NCI-H82 (cell line): ENCODE data around the gene ZNF23.
A peak's percentile ranks its signal among the peaks of the same experiment; 100 is the strongest.
"Not testable (repeated sequence)": the region's sequence is repeated elsewhere in the genome, so short reads cannot be mapped to it uniquely, and the experiment has no call there.

ENCODE experiments used
- DNase-seq: peaks from one replicate; lab custom pipeline; 2025; lab: John Stamatoyannopoulos, UW

The ZNF23 gene

GRCh38 chr16:71461686-71462648 is at the start of gene ZNF23:
Gene ZNF23 (minus strand): TSS chr16:71462247. CDS start chr16:71456796, 5,451 bp downstream.
- peak; percentile 81 for DNase-seq

- DNase-seq: no peak
Observed at GRCh38 chr16:71507061-71507460, 45.0 kb upstream of the ZNF23 start.

GRCh38 chr16:71504901-71505300 is 42.9 kb upstream of the ZNF23 start:
- no peak for DNase-seq

DNA sequence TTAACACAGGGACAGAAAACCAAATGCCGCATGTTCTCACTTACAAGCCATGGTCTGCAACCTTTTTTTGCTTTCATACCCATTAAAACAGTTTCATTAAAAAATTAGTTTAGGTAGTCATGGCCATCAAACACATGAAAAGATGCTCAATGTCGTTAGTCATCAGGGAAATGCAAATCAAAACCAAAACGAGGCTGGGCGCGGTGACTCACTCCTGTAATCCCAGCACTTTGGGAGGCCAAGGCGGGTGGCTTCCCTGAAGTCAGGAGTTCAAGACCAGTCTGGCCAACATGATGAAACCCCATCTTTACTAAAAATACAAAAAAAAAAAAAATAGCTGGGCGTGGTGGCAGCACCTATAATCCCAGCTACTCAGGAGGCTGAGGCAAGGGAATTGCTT is 42.0 kb upstream of the ZNF23 start:
- DNase-seq: not testable (repeated sequence)

DNA sequence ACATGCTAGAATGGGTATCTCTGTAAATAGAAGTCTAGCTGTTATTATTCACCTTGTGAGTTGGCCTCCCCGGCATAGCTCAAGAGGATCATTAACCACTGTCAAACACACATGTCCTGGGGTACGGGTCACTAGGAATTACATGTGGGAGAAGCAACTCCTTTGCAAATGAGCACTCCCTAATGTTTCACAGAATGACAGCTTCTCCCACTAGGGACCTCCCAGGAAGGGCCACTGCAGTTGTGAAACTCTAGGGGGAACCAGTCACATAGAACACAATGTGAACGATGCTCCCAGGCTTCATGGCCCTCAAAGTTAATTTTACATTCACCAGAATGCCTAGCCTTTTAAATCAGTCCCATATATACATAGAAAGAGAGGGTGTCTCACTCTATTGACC is 39.5 kb upstream of the ZNF23 start:
- no peak for DNase-seq

- DNase-seq: no peak
Observed at GRCh38 chr16:71500964-71501363, 38.9 kb upstream of the ZNF23 start.

- peak; percentile 78 for DNase-seq
Observed at GRCh38 chr16:71499775-71500364, 37.8 kb upstream of the ZNF23 start.

DNA sequence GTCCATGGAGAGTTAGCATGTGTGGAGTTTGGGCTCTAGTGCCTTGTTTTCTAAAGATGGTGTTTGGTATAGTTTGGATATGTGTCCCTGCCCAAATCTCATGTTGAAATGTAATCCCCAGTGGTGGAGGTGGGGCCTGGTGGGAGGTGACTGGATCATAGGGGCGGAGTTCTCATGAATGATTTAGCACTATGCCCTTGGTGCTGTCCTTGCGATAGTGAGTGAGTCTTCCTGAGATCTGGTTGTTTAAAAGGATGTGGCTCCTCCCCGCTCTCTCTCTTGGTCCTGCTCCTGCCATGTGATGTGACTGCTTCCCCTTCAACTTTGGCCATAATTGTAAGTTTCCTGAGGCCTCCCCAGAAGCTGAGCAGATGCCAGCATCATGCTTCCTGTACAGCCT is 36.0 kb upstream of the ZNF23 start:
- no peak for DNase-seq

GRCh38 chr16:71493213-71493612 is 31.2 kb upstream of the ZNF23 start:
- DNase-seq: no peak

- no peak for DNase-seq
Observed at GRCh38 chr16:71492786-71493185, 30.7 kb upstream of the ZNF23 start.

DNA sequence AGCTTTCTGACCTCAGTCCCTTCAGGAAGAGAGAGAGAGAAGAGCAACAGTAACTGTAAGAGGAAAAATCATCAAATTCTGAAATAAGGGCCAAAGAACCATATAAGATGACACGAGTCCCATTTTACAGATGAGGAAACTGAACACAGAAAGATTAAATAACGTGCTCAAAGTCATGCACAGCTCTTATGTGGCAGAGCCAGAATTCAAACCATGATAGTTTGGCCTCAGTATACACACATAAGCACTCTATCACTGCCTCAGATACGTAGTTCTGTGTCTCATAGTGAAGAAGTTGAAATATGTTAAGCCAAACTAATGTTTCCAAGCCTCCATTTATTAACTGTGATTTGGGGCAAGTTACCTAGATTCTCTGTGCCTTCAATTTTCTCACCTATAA is 29.0 kb upstream of the ZNF23 start:
- DNase-seq: no peak

- no peak for DNase-seq
Observed at GRCh38 chr16:71490361-71490760, 28.3 kb upstream of the ZNF23 start.

DNA sequence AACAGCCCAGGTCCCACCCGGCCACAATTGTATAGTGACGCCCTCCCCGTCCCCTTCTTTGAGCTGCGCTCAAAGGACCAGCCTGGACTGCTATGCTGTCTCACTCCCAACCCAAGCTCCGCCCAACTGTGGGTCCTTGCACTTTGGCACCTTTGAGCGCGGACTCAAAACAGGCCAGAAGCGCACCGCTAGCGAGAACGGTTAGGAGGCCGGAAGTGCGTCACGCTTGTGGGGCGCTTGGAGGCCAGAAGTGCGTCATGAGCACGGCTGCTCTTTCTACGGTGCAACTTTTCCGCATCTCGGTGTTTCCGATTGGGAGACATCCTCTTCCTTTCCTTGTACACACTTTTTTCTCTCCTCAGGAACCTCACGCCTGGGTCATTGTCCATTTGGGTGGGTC is 27.1 kb upstream of the ZNF23 start, which contains the start of gene ZNF19:
Gene ZNF19, minus strand, starts transcription at position 203 of the 400 bp plus-strand sequence. CDS start 7,210 bp downstream, outside the sequence.
- DNase-seq: no peak

GRCh38 chr16:71484006-71484893 is 22.2 kb upstream of the ZNF23 start:
- peak; percentile 91 for DNase-seq

DNA sequence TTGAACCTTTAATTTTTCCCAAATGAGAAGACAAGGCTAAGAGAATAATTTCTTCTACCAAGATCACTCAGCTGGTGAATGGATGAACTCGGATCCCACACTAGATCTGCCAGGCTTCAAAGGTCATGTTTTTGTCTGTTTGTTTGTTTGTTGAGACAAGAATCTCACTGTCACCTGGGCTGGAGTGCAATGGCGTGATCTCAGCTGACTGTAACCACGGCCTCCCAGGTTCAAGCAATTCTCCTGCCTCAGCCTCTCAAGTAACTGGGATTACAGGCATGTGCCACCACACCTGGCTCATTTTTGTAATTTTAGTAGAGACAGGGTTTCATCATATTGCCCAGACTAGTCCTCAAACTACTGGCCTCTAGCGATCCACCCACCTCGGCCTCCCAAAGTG is 20.5 kb upstream of the ZNF23 start:
- no peak for DNase-seq

- DNase-seq: no peak
Observed at GRCh38 chr16:71480956-71481355, 18.9 kb upstream of the ZNF23 start.

GRCh38 chr16:71479420-71479819 is 17.4 kb upstream of the ZNF23 start:
- peak; percentile 63 for DNase-seq

DNA sequence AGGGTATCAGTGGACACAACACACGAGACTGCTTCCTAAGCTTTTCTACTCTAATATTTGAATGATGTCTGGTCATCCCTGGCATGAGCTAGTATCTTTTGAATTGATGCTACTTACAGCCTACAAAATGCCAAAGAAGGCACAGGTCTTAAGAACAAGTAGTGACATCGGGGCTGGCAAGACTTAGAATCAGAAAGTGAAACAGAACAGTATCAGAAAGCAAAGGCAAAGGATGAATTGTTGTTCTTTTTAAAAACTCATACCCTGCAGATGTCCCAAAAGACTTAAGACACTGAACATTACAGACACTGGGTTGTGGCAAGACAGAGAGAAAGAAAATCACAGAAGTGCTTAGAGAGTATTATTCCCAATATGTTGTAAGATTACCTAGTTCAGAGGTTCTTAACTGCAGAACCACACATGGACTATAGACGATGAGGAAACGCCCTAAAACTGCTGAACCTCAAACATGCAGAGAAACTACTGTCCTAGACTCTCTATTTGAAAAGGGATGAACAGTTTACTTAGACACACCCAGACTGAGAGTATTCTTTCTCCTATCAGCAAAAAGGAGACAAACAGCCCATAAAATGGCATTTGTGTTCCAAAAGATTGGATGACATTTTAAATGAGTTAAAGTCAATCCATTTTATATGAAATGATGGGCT is 14.5 kb upstream of the ZNF23 start:
- no peak for DNase-seq

GRCh38 chr16:71474864-71475263 is 12.8 kb upstream of the ZNF23 start:
- DNase-seq: no peak

DNA sequence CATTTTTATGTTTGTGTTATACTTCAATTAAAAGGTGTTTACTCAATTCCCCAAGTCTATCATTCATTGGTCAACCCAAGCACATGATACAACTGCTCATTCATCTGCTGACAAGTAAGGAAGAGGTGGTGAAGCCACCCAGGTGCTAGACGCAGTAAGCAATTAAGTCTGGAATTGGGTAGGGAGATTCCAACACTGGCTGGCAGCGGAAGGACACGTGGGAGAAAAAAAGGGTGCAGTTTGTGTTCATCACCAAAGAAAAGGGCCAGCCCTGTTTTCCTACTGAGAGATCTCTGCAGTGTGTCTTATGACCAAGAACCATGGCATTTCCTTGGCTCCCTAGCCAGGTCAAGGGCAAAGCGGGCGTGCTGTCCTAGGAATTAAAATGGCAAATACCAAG is 11.8 kb upstream of the ZNF23 start:
- DNase-seq: no peak

DNA sequence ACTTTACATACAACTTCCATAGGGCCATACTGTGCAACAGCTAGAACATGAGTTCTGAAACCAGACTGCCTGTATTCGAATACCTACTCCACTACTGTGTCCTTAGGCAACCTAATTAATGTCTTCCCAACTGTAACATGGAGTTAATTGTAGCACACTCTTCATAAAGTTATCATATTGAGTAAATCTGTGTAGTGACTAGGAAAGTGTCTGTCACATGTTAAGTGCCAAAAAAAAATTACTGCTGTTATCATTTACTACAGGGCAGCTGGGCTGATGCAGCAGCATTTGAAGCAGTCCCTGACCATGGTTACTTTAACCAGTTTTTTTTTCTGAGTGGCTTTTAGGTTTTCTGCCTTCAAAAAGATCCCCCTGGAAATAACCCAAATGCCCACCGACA is 10.9 kb upstream of the ZNF23 start:
- no peak for DNase-seq

GRCh38 chr16:71472051-71472450 is 10.0 kb upstream of the ZNF23 start:
- no peak for DNase-seq
